Activated CD8-positive, alpha-beta memory T cell treated with anti-CD3 and anti-CD28 coated beads, Interleukin-2, amount 50 U/mL, for 4 hours (primary cell): Measurements from ENCODE around the gene FOXD4L3.
"Not testable (repeated sequence)": the region's sequence is repeated elsewhere in the genome, so short reads cannot be mapped to it uniquely, and the experiment has no call there.

Experiments used
- DNase-seq: peaks from one replicate; pipeline ENCODE4 v3.0.0-alpha.2; 2020

FOXD4L3 gene

DNA sequence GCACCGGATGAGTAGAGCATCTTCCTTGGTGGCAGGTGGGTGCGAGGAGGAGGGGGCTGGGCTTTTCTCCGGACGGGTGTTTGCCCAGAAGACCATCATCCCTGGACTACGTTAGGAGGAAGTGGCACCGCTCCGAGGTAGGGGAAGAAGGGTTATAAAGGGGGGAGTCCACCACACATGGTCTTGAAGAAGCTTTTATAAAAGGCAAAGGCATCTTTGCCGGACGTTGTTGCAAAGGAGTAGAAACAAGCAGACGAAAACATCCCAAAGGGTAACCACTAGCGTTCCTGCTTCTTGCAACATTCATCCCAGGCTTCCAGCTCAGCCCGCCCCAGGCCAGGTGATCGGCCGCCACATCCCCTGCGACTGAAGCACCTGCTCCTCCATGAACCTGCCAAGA is at the start of gene FOXD4L3:
FOXD4L3 (plus strand) TSS at position 301 of the 400 bp plus-strand sequence; CDS start at position 386, 85 bp downstream.
- DNase-seq: not testable (repeated sequence)

DNA sequence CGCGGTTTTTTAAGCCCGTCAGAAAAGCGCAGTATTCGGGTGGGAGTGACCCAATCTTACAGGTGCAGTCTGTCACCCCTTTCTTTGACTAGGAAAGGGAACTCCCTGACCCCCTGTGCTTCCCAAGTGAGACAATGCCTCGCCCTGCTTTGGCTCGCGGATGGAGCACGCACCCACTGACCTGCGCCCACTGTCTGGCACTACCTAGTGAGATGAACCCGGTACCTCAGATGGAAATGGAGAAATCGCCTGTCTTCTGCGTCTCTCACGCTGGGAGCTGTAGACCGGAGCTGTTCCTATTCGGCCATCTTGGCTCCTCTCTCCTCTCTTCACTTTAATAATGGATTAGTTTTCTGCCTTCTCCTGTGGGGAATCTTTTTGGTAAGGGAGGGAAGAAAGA is 21.6 kb upstream of the FOXD4L3 start:
- not testable (repeated sequence) for DNase-seq

DNA sequence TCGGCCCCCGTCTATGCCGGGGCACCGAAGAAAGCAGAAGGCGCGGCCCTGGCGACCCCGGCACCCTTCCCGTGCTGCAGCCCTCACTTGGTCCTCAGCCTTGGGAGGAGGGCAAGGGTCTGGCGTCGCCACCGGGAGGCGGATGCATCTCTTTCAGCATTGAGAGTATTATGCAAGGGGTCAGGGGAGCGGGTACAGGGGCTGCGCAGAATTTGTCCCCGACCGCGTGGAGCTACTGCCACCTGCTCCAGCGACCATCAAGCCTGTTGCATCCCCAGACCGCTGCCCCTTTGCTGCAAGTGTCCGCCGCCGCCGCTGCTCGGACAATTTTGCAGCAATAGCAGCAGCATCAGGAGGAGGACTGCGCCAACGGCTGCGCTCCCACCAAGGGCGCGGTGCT is 1.1 kb downstream of the FOXD4L3 start:
- DNase-seq: not testable (repeated sequence)

DNA sequence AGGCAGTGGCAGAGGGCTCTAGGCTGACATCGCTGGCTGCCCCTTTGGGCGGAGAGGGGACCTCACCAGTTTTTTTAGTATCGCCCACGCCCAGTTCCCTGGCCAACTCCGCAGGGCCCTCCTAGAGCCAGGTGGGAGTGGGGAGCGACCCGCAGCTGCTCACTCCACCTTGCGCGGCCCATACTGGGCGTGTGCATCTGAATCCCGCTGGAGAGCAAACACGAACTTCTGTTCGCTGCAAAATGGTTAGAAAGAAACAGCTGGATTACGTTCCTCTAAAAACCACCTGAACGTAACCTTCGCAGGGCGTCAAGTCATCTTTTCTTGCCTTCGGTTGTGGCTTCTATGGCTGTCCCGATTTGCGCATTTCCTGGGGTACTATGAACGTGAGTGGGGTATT is 1.5 kb downstream of the FOXD4L3 start:
- not testable (repeated sequence) for DNase-seq

DNA sequence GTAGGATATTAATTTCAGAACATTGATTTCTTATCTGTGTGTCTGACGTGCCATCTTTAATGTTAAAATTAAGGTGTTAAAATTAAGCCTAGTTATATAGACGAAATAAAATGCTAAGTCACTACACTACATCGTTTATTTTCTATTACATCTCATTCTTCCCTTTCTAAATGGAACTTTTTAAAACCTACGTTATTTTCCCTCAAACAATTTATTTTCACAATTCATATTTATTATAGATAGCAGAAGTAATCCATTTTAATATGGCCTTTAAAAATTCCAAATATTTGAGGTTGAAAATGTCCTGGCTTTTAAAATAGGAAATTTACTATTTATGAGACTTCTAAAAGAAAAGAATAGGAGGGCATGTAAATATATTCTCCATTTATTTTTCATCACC is 2.1 kb downstream of the FOXD4L3 start:
- not testable (repeated sequence) for DNase-seq

DNA sequence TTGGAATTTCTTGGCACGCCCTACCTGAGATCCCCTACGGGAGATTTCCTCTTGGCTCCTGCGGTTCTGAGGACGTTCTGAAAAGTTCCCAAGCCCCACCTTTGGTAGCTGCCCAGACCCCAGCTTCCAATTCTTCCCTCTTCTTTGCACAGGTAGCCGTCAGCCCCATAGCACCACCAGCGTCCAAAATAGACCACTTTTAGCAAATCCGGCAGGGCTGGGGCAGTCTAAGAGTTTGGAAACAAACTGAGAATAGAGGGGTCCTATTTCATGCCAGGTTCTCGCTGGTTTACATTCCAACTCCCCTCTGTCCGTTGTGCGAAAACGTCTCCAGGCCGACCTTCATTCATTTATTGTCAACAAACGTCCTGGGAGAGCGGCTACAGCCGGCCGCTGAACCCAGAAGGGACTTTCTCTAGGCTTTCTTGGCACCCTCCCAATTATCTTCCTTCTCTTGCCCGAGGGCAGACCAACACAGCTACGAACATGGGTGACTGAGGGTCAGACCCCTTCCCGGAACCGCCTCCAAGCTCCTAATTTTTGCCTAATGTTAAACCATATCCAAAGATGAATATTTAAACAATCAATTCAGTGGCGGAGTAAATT is 3.1 kb downstream of the FOXD4L3 start:
- not testable (repeated sequence) for DNase-seq

DNA sequence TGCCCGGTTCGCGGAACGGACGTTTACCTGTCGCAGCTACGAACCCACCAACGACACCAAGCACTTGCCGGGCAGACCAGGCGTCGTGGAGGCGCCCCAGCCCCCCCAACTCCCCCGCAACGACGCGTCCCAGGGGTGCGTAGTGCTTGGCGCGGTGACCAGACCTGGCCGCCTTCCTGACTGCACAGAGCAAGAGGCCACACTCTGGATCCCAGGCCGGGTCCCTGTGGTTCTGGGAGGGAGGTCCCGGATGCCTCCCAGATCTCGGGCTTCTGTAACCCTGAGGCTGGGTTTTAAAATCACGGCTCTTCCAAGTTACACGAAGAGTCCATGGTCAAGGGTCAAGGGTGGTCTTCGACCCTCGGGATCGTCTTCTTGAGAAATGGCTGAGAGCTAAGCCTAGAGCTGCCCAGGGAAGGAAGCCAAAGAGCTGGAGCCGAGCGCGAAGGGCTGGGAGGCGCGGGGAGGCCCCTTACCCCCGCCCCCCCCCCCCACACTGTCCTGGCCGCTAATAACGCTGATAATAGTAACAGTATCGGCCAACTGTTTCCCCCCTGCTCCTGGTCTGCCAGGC is 3.8 kb downstream of the FOXD4L3 start:
- DNase-seq: not testable (repeated sequence)

DNA sequence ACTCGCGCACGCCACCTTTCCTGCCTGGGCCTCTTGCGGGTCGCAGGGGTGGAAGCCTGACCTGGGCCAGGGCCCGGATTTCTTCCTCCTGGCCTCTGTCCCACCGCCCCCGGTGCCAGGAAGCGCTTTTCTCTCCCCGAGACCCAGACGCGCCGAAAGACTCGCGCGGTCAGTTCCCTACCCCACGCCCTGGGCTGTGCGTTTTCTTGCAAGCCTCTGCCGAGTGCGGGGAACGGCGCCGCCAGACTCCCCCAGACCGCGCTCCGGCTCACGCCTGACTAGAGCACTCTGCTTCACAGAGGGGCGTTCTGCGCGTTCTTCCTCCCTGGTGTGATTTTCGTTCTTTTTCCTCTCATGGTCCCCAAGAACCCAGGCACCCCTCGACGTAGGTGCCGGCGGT is 4.5 kb downstream of the FOXD4L3 start:
- not testable (repeated sequence) for DNase-seq

DNA sequence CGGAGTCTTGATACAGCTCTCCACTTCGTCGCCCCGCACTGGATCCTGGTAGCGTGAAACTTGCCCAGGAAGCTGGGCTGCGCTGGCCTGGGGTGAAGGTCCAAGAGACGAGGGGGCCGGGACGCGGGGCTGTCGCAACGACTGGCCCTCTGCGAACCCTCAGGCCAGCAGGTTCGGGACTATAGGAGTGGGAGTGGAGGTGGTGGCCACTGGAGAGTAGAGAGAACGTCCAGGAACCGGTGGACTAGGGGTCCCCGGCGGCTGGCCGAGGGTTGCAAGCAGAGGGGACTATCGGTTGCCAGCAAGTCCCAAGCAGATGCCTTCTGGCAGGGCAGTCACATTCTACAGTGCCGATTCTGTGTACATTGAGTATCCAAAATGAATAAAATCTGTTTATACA is 5.0 kb downstream of the FOXD4L3 start:
- not testable (repeated sequence) for DNase-seq

DNA sequence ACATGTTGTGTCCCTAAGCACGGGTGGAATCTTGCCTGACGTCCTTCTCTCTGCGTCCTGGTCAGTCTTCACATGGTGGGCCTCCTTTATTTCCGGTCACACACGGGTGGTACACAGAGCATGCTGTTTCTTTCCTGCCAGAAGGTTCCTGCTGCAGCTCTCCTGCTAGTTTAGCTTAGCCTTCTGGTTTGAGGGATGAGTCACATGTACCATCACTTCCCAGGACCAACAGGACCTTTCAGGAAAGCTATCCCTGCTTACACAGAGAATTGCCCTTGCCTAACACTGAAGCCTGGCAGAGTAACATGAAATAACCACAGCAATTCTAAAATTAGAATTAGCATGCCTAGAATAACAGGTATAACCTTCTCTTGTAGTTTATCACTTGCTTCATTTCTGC is 8.5 kb downstream of the FOXD4L3 start:
- DNase-seq: not testable (repeated sequence)

DNA sequence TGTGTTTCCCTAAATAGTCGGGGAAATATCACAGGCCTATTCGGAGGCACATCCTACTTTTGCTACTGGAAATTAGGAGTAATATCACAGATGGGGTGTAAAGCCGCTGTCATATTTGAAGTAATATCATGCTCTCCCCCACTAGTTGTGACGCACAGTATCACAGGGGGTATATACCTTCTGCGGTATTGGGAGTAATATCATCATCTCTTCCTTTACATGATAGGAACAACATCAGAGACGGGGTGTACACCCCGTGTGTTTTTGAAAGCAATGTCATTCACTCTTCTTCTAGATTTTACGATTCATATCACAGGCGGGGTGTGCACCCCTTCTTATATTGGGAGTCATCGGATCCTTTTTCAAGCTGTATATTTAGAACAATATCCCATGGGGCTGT is 15.5 kb downstream of the FOXD4L3 start:
- DNase-seq: not testable (repeated sequence)

DNA sequence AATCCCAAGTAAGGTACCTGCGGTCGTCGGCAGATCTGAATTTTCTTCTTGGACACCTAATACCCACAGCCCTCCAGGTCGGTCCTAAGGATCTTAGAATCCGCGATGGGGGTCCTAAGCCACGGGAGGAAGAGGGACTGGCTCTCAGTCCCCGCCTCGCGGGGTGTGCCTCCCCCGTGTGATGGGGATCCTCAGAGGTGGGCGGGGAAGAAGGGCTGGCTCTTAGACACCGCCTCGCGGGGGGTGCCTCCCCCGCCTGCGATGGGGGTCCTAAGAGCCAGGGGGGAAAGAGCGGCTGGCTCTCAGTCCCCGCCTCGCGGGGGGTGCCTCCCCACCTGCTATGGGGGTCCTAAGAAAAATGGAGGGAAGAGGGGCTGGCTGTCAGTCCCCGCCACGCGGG is 21.1 kb downstream of the FOXD4L3 start:
- not testable (repeated sequence) for DNase-seq

DNA sequence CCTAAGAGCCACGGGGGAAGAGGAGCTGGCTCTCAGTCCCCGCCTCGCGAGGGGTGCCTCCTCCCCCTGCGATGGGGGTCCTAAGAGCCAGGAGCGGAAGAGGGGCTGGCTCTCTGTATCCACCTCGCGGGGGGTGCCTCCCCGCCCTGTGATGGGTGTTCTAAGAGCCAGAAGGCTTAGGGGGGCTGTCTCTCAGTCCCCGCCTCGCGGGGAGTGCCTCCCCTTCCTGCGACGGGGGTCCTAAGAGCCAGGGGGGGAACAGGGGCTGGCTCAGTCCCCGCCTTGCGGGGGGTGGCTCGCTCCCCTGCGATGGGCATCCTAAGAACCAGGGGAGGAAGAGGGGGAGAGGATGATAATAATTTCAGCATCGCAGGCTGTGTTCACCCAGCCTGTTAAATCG is 21.9 kb downstream of the FOXD4L3 start:
- not testable (repeated sequence) for DNase-seq

DNA sequence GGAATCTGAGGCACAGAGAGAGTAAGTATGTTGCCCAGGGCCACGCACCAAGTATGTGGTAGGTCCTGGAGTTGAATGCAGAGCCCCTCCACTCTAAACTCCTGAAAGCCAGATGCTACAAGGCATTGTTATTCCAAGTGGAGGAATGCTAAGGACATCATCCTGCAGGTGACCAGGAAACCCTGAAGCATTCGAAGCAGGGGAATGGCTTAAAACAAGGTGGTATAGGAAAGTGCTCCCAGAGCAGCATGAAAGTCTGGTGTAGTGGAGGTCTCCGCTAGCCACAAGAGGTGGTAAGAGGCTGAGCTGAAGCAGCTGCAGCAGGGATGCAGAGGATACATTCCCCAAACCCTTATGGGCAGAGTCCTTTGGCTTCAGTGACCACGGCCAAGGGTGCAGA is 26.4 kb downstream of the FOXD4L3 start:
- DNase-seq: not testable (repeated sequence)

DNA sequence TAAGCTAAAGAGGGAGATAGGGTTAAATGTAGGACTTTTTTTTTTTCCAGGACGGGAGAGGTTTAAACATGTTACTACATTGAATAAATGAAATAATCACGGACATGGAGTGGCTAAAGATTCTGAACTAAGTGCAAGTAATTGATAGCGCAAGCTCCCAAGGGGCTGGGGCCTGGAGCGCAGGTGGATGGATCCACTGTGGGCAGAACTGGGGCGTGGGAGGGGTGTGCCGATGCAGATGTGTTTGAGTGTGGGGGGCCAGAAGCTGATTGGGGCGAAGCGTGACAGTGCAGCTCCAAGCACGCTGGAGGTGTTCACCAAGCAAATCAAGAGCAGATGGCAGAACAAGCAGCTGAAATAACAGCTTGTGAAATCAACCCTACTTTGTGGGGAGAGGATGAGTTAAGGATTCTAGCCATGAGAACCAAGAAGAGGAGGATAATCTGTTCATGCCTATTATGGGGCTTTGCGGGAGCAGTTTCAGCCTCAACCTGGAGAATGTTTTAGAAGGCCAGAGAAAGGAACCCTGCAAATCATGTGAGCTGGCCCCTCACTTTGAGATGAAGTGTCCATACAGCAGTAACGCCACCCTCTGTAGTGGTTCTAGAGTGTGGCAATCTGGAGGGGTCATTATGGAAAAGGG is 28.0 kb downstream of the FOXD4L3 start:
- not testable (repeated sequence) for DNase-seq

DNA sequence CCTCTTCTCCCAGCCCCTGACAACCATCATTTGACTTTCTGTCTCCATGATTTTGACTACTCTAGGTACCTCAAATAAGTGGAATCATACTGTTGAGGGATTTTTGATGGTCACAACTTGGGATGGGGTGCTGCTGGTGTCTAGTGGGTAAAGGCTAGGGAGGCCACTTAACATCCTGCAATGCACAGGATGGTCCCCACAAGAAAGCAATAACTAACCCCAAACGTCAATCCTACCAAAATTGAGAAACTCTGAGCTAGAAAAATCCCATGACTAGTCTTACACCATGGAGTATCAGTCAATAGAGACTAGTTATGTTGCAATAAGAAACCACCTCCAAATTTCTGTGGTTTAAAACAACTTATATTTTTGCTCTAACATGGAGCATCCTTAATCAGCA is 29.5 kb downstream of the FOXD4L3 start:
- not testable (repeated sequence) for DNase-seq

DNA sequence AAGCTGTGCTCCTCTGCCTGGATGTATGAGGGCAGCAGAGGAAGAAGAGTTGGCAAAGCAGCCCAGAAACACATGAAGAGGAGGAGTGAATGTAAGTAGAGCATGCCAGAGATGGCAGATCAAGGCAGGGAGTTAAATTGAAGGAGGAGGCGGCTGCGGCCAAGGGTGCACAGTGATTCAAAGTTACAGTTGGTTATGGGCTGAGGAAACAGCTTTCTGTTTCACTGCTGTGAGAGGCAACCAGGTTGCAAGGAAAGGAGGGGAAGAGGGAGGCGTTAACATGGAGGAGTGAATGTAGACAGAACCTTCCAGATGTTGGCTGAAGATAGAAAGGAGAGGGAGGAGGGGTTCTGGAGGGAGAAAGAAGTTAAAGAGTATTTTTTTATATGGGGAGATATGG is 33.3 kb downstream of the FOXD4L3 start:
- DNase-seq: not testable (repeated sequence)

DNA sequence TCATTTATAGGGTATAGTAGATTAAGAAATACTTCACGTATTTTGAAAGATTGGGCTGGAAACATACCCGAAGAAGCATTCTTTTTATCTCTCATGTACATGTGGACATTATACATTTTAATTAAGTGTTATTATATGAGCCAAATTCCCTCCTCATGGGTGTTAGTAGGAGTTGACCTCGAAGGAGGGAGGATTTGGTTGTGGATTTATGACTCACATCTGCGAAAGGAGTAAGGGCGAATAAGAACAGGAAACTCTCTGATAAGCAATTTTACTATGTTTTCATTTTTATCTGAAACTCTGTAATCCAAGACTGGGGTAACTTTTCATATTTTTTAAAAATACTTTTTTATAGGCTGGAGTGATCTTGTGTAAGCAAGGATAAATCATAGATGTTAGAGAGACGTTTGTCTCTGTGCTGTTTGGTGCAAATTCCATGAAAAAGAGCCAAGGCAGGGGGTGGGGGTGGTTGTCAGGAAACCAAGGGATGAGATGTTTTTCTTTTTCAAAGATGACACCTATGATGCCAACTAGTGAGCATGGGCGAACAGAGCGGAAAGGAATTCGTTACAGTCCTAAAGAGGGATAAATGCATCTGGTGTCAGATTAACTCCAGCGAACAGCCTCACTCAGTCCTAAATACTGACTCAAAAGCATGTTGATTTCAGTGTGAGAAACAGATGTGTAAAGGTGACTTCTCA is 34.1 kb downstream of the FOXD4L3 start:
- not testable (repeated sequence) for DNase-seq

DNA sequence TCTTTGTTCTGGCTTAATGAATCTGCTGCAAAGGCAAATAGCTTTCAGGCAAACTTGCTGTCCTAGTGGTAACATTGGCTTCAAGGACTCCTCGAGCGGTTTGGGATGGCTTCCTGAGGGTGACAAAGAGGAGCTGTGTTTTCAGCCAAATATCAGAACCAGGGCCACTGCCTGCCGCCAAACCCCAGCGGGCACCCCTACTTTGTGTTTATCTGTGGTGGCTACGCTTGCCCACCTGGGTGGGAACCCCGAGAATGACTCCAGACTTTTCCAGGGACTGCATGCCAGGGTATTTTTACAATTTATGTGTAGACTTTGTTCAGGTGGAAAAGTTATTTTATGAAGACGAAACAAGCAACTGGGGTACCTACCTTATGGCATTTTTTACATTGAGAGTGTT is 35.3 kb downstream of the FOXD4L3 start:
- not testable (repeated sequence) for DNase-seq

DNA sequence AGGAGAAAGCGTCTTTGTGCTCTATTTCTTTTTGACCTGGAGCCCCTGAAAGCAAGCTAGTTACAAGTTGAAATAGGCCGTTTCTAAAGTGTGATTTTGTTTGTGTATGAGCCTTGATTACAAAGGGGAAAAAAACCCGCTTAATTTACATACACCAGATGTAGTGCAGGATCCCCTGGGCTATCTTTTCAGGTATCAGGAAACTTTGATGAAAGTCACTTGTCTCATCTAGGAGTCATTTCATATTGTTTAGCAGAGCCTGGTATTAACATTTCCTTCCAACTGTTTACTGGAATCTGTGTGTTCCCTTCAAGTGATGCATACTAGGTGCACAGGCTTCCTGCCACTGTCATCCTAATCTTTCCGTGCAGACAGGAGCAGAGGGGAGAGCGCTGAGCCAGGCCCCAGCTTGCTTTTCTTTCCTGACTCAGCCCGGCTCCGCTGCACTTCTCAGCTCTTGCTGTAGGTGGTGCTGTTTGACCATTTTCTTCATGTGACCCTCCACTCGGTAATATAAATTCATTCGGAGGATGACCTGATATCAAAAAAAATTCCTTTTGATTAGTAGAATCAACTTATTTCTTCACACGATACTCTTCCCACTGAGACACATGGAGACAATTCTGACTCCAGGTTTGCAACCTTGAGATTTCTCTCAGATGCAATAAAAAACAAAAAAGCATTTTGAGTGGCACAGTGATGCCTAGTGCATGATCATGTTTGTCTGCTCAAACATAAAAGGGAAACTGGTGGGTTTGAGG is 39.8 kb downstream of the FOXD4L3 start:
- DNase-seq: not testable (repeated sequence)

DNA sequence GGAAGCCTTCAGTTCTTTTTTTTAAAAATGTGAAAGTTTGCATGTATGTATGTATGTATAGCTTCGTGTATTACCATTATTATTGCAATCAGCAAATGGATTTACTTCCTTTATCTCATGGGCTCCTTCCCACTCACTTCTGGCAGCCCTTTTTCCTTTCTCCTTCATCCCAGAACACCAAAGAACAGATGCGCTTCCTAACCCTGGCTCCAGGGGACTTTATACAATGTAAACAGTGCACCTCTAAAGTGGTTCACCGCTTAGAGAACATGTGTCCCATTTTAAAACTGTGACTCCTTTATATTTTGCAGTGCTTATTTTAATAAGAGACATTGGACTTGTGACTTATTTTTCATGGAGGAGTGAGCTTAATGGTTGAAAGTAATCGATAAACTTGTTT is 40.6 kb downstream of the FOXD4L3 start:
- DNase-seq: not testable (repeated sequence)

DNA sequence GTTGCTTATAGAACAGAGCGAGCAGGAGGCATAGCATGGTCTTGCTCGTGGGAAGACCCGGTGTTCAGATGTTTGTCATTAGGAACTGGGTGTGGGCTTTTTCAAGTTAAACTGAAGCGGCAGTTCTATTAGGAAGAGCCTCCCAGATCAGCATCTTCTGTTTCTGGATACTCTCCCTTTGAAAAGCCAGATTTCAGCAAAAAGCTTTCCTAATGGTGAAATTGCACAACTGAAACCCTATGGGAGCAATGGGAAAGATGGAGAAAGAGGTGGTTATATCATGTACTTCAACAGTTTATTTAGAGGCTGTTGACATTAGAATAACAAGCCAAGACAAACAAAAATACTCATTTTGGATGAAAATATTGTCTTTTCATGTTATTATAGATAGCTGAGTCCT is 41.3 kb downstream of the FOXD4L3 start:
- not testable (repeated sequence) for DNase-seq

DNA sequence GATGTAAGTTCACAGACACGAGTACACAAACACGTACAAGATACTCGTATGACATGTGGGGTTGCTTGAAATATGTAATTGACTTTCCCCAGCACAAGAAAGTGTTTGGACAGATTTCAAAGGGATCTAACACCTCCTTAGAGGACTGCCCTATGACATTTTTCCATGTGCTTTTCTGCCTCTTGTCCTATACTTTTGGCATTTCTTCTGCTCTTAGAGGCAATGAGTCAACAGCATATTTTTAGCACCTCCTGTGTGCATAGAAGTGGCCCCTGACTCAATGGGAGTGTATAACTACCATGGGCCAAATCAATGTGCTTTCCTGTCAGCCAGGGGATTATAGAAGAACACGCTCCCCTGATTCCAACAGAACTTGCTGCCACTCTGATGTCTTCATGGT is 49.0 kb downstream of the FOXD4L3 start:
- DNase-seq: not testable (repeated sequence)
